HEK293 (cell line): ENCODE measurements around the gene SLC35B1.

Experiments used
- ZNF114 ChIP-seq: fragments of 450-650 bp; formaldehyde crosslinking; IDR thresholded peaks from 2 replicates; pipeline ENCODE4 v1.5.0; 2017; ENCODE audit warnings: missing biosample characterization, missing genetic modification characterization
- ZNF571 ChIP-seq: fragments of 450-650 bp; formaldehyde crosslinking; IDR thresholded peaks from 2 replicates; pipeline ENCODE4 v1.5.0; 2017; ENCODE audit warnings: missing biosample characterization, missing genetic modification characterization
- TF ChIP-seq, protein P1 (sequence below): fragments of 450-650 bp; formaldehyde crosslinking; IDR thresholded peaks from 2 replicates; pipeline ENCODE4 v1.5.1; 2016; ENCODE audit warnings: missing biosample characterization, missing genetic modification characterization

DNA sequence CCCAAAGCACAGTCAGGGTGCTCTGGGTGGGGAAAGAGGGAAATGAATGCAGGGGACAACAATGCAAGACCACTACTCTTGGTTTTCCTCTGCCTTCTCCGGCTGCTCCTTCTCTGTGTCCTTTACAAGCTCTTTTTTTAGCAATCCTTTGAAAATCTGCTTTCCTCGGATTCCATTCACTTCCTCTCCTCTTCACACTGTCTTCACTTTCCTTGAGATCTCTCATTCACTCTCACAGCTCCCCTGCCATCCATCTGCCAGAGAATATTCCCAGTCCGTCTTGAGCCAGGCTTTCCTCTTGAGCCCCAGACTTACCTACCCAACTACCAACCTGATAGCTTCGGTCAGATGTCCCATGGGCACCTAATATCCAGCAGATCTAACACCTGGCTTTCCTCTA, 18.9 kb downstream of the SLC35B1 start:
- TF ChIP-seq, protein P1, sequence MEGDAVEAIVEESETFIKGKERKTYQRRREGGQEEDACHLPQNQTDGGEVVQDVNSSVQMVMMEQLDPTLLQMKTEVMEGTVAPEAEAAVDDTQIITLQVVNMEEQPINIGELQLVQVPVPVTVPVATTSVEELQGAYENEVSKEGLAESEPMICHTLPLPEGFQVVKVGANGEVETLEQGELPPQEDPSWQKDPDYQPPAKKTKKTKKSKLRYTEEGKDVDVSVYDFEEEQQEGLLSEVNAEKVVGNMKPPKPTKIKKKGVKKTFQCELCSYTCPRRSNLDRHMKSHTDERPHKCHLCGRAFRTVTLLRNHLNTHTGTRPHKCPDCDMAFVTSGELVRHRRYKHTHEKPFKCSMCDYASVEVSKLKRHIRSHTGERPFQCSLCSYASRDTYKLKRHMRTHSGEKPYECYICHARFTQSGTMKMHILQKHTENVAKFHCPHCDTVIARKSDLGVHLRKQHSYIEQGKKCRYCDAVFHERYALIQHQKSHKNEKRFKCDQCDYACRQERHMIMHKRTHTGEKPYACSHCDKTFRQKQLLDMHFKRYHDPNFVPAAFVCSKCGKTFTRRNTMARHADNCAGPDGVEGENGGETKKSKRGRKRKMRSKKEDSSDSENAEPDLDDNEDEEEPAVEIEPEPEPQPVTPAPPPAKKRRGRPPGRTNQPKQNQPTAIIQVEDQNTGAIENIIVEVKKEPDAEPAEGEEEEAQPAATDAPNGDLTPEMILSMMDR: no peak
- TF ChIP-seq ZNF114 (tag by site-specific recombination): no peak
- TF ChIP-seq ZNF571 (tag by site-specific recombination): no peak
